GM23338 (cell line): Measurements from ENCODE around the gene P2RX7. TPM values are rescaled to one million over a fixed set of nuclear protein-coding genes. Genes with fewer than 3 reads are reported as not detected.

Experiments used
- ATAC-seq: fragments of 200-7000 bp; cut with Tn5 transposase; 3 replicates; pipeline ENCODE4 v1.9.1; 2020
- DNase-seq: peaks from one replicate; pipeline ENCODE4 v3.0.0-alpha.2; 2015; ENCODE audit warnings: low spot score
- H2AFZ ChIP-seq: fragments of 200-600 bp; sonication (generic); 2 replicates; pipeline ENCODE4 v1.8.0; 2016; ENCODE audit warnings: antibody characterized with exemption, mild to moderate bottlenecking, moderate library complexity
- H3F3A ChIP-seq: fragments of 200-600 bp; sonication (generic); replicated peaks from 2 replicates; pipeline ENCODE4 v1.8.0; 2017; ENCODE audit warnings: antibody characterized with exemption, mixed run types, low read depth
- H3K27ac ChIP-seq: fragments of 200-600 bp; sonication (generic); 2 replicates; pipeline ENCODE4 v1.6.1; 2016; ENCODE audit warnings: low read depth
- H3K27me3 ChIP-seq: fragments of 200-600 bp; sonication (generic); 2 replicates; pipeline ENCODE4 v1.8.0; 2016; ENCODE audit warnings: mild to moderate bottlenecking, mixed run types, moderate library complexity; ENCODE audit not compliant: insufficient read depth
- H3K36me3 ChIP-seq: fragments of 200-600 bp; sonication (generic); 2 replicates; pipeline ENCODE4 v1.8.0; 2016; ENCODE audit warnings: mild to moderate bottlenecking; ENCODE audit not compliant: insufficient read depth
- H3K4me1 ChIP-seq: fragments of 200-600 bp; sonication (generic); 2 replicates; pipeline ENCODE4 v1.8.0; 2016; ENCODE audit warnings: mild to moderate bottlenecking, moderate library complexity; ENCODE audit not compliant: insufficient read depth
- H3K4me2 ChIP-seq: fragments of 200-600 bp; sonication (generic); 2 replicates; pipeline ENCODE4 v1.7.1; 2017; ENCODE audit warnings: mixed run types
- H3K4me3 ChIP-seq: fragments of 200-600 bp; sonication (generic); 2 replicates; pipeline ENCODE4 v1.6.1; 2016; ENCODE audit warnings: mixed run types
- H3K79me2 ChIP-seq: fragments of 200-600 bp; sonication (generic); replicated peaks from 2 replicates; pipeline ENCODE4 v1.8.0; 2017; ENCODE audit warnings: mild to moderate bottlenecking; ENCODE audit not compliant: insufficient read depth
- H3K9me2 ChIP-seq: fragments of 200-600 bp; sonication (generic); 2 replicates; pipeline ENCODE4 v1.8.0; 2017; ENCODE audit not compliant: insufficient read depth
- H4K20me1 ChIP-seq: fragments of 200-600 bp; sonication (generic); replicated peaks from 2 replicates; pipeline ENCODE4 v1.8.0; 2017; ENCODE audit warnings: mild to moderate bottlenecking; ENCODE audit not compliant: insufficient read depth
- H3K27ac Mint-ChIP-seq: 2 replicates; pipeline ENCODE4 v1.8.0; 2020; ENCODE audit warnings: inconsistent platforms, mild to moderate bottlenecking, moderate library complexity, mixed read lengths
- H3K27me3 Mint-ChIP-seq: 3 replicates; pipeline ENCODE4 v1.8.0; 2022; ENCODE audit warnings: low read depth, mild to moderate bottlenecking, moderate library complexity, mixed read lengths, inconsistent platforms; ENCODE audit not compliant: insufficient read depth, poor library complexity
- H3K36me3 Mint-ChIP-seq: 3 replicates; pipeline ENCODE4 v1.8.0; 2021; ENCODE audit warnings: low read depth, mild to moderate bottlenecking, inconsistent platforms, moderate library complexity, mixed read lengths
- H3K4me1 Mint-ChIP-seq: 3 replicates; pipeline ENCODE4 v1.8.0; 2020; ENCODE audit warnings: mild to moderate bottlenecking, inconsistent platforms, mixed read lengths
- H3K4me3 Mint-ChIP-seq: 3 replicates; pipeline ENCODE4 v1.8.0; 2021; ENCODE audit warnings: moderate library complexity, mild to moderate bottlenecking, inconsistent platforms, mixed read lengths
- H3K9me3 Mint-ChIP-seq: 3 replicates; pipeline ENCODE4 v1.8.0; 2020; ENCODE audit warnings: moderate library complexity, mild to moderate bottlenecking, inconsistent platforms, mixed read lengths
- CREB1 ChIP-seq: fragments of 250-450 bp; sonication (Bioruptor Pico); IDR thresholded peaks from 2 replicates; pipeline ENCODE4 v1.5.0; 2020; ENCODE audit warnings: low read depth, mild to moderate bottlenecking, moderate library complexity
- CTCF ChIP-seq, 2 experiments: fragments of 200-600 bp in 1 of 2; sonication (generic) in 1 of 2; conservative IDR thresholded peaks; 2 replicates each; pipeline versions ENCODE4 v1.5.1 to v1.6.1; 2016 to 2017; ENCODE audit warnings: antibody characterized with exemption in 2 of 2, low read depth in 2 of 2, mild to moderate bottlenecking in 2 of 2, moderate library complexity in 1 of 2
- ETS1 ChIP-seq: IDR thresholded peaks from 2 replicates; pipeline ENCODE4 v1.6.1; 2016; ENCODE audit warnings: antibody characterized with exemption
- NANOG ChIP-seq: IDR thresholded peaks from 2 replicates; pipeline ENCODE4 v1.6.1; 2016; ENCODE audit warnings: antibody characterized with exemption, borderline replicate concordance
- ZNF331 ChIP-seq: fragments of 250-450 bp; sonication (Bioruptor Pico); IDR thresholded peaks from 2 replicates; pipeline ENCODE4 v1.5.0; 2020; ENCODE audit warnings: low read depth, mild to moderate bottlenecking, moderate library complexity
- ZNF462 ChIP-seq: fragments of 250-450 bp; sonication (Bioruptor Pico); IDR thresholded peaks from 2 replicates; pipeline ENCODE4 v1.5.0; 2020; ENCODE audit warnings: mild to moderate bottlenecking, moderate library complexity
- polyA plus RNA-seq: library from polyadenylated mRNA; unstranded; fragments of >200 nt; fragmentation: Nextera tagmentation; extraction: Ambion mirVana; gene quantifications from 2 replicates; pipeline ENCODE4 v1.2.1, GENCODE V29; 2016
- total RNA-seq: library from RNA; depleted of rRNA; stranded (reverse); fragments of >200 nt; shearing (Covaris generic); gene quantifications from 2 replicates; pipeline ENCODE4 v1.2.3, GENCODE V29; 2014

Gene P2RX7
- total and polyA plus RNA-seq, 2 experiments from 2014 or later, result 0.24 to 0.48 TPM

GRCh38 chr12:121095544-121096198, 37.0 kb upstream of the P2RX7 start:
- ATAC-seq (peak; percentile 93), DNase-seq (peak; percentile 80)
- H3K4me2 ChIP-seq, result peak overlapping the region; percentile 82
- H3K36me3 Mint-ChIP-seq, result no peaks in the 10 kb centered on the region
- H3F3A ChIP-seq, result no peaks in the 10 kb centered on the region
- peaks cover 13% of the 10 kb centered on the region for H3K4me1 Mint-ChIP-seq
- TF ChIP-seq ZNF462 (CRISPR knock-in tag), result no peak
- TF ChIP-seq ZNF331 (CRISPR knock-in tag), result no peak
- TF ChIP-seq NANOG, result no peak
- TF ChIP-seq CTCF (conservative IDR thresholded peaks at IDR 0.05; ENCODE audit: low read depth in 2 of 2), result peak; percentile 61 to 79
- TF ChIP-seq ETS1, result no peak
- TF ChIP-seq CREB1 (CRISPR knock-in tag), result peak; percentile 43; the same call in 1 of the 2 replicates
- H3K27me3 ChIP-seq, result peaks cover 16% of the 10 kb centered on the region
- peaks cover 9% of the 10 kb centered on the region for H3K27me3 Mint-ChIP-seq
- H3K79me2 ChIP-seq, result no peaks in the 10 kb centered on the region
- peak overlapping the region; percentile 64 for H3K4me3 Mint-ChIP-seq
- no peaks in the 10 kb centered on the region for H3K9me2 ChIP-seq
- H3K27ac Mint-ChIP-seq, result no peak overlapping the region
- H3K4me1 ChIP-seq, result no peaks in the 10 kb centered on the region
- peaks cover 10% of the 10 kb centered on the region for H3K9me3 Mint-ChIP-seq
- no peak overlapping the region for H3K27ac ChIP-seq
- peak overlapping the region; percentile 51 for H3K4me3 ChIP-seq
- H3K36me3 ChIP-seq, result no peaks in the 10 kb centered on the region
- no peaks in the 10 kb centered on the region for H4K20me1 ChIP-seq
- H2AFZ ChIP-seq, result peak overlapping the region; percentile 98
